ENCODE results near the gene TNFRSF14. TPM values are rescaled to one million over a fixed set of nuclear protein-coding genes. Genes with fewer than 3 reads are reported as not detected.

TNFRSF14 gene
- total and polyA plus RNA-seq, 9 donors, result 11.0 to 33.8 (median 15.2) TPM

- Histone ChIP-seq H3K27ac (ENCODE audit: low read length) (no peak overlapping the region), H3K4me3 (ENCODE audit: low read length) (no peak overlapping the region), H3K36me3 (ENCODE audit: control insufficient read depth, insufficient read depth, low read length) (peaks cover 11% of the 10 kb centered on the region), H3K27me3 (ENCODE audit: control insufficient read depth, insufficient read depth, low read length) (peaks cover 2% of the 10 kb centered on the region), H3K9me3 (replicated peaks; ENCODE audit: control insufficient read depth, low read depth, low read length) (no peaks in the 10 kb centered on the region), H3K4me1 (ENCODE audit: control insufficient read depth, insufficient read depth, low read length) (peaks cover 26% of the 10 kb centered on the region)
- 94% methylated on average over 6 of the region's 6 CpGs for WGBS (ENCODE audit: insufficient coverage)
- no peak for DNase-seq
These were observed 2.7 kb downstream of the TNFRSF14 start for GRCh38 chr1:2558861-2559260.

GRCh38 chr1:2559509-2560298, 3.5 kb downstream of the TNFRSF14 start:
- H3K27me3 ChIP-seq (ENCODE audit: control insufficient read depth, insufficient read depth, low read length), result no peaks in the 10 kb centered on the region
- no peak for DNase-seq
- H3K36me3 ChIP-seq (ENCODE audit: control insufficient read depth, insufficient read depth, low read length), result peaks cover 11% of the 10 kb centered on the region
- no peaks in the 10 kb centered on the region for H3K9me3 ChIP-seq (replicated peaks; ENCODE audit: control insufficient read depth, low read depth, low read length)
- no peak overlapping the region for H3K4me3 ChIP-seq (ENCODE audit: low read length)
- 65% methylated on average over 26 of the region's 35 CpGs for WGBS (ENCODE audit: insufficient coverage)
- no peak overlapping the region for H3K27ac ChIP-seq (ENCODE audit: low read length)
- peaks cover 22% of the 10 kb centered on the region for H3K4me1 ChIP-seq (ENCODE audit: control insufficient read depth, insufficient read depth, low read length)

- Histone ChIP-seq H3K36me3 (ENCODE audit: control insufficient read depth, insufficient read depth, low read length) (peaks cover 11% of the 10 kb centered on the region), H3K27me3 (ENCODE audit: control insufficient read depth, insufficient read depth, low read length) (peaks cover 1% of the 10 kb centered on the region), H3K4me3 (ENCODE audit: low read length) (no peak overlapping the region), H3K9me3 (replicated peaks; ENCODE audit: control insufficient read depth, low read depth, low read length) (no peaks in the 10 kb centered on the region), H3K4me1 (ENCODE audit: control insufficient read depth, insufficient read depth, low read length) (peaks cover 15% of the 10 kb centered on the region), H3K27ac (ENCODE audit: low read length) (no peak overlapping the region)
- WGBS (ENCODE audit: insufficient coverage), result 83% methylated on average over 13 of the region's 15 CpGs
- DNase-seq, result no peak
These were observed 4.3 kb downstream of the TNFRSF14 start for GRCh38 chr1:2560299-2561073.

- Histone ChIP-seq H3K27ac (ENCODE audit: low read length) (no peak overlapping the region), H3K4me3 (ENCODE audit: low read length) (no peak overlapping the region), H3K9me3 (replicated peaks; ENCODE audit: control insufficient read depth, low read depth, low read length) (no peaks in the 10 kb centered on the region), H3K27me3 (ENCODE audit: control insufficient read depth, insufficient read depth, low read length) (peaks cover 2% of the 10 kb centered on the region), H3K36me3 (ENCODE audit: control insufficient read depth, insufficient read depth, low read length) (peaks cover 11% of the 10 kb centered on the region), H3K4me1 (ENCODE audit: control insufficient read depth, insufficient read depth, low read length) (peaks cover 8% of the 10 kb centered on the region)
- 83% methylated on average over 6 of the region's 11 CpGs for WGBS (ENCODE audit: insufficient coverage)
- no peak for DNase-seq
These were observed 5.3 kb downstream of the TNFRSF14 start for GRCh38 chr1:2561446-2561845.

- DNase-seq, result no peak
- no peak overlapping the region for H3K4me3 ChIP-seq (ENCODE audit: low read length)
- no peak overlapping the region for H3K27ac ChIP-seq (ENCODE audit: low read length)
- WGBS (ENCODE audit: insufficient coverage), result 84% methylated on average over 17 of the region's 24 CpGs
- H3K9me3 ChIP-seq (replicated peaks; ENCODE audit: control insufficient read depth, low read depth, low read length), result no peaks in the 10 kb centered on the region
- peaks cover 11% of the 10 kb centered on the region for H3K36me3 ChIP-seq (ENCODE audit: control insufficient read depth, insufficient read depth, low read length)
- peaks cover 2% of the 10 kb centered on the region for H3K27me3 ChIP-seq (ENCODE audit: control insufficient read depth, insufficient read depth, low read length)
- peaks cover 3% of the 10 kb centered on the region for H3K4me1 ChIP-seq (ENCODE audit: control insufficient read depth, insufficient read depth, low read length)
These were observed 6.0 kb downstream of the TNFRSF14 start for GRCh38 chr1:2561898-2562895.

GRCh38 chr1:2563205-2563604, 7.0 kb downstream of the TNFRSF14 start:
- 56% methylated on average over 12 of the region's 18 CpGs for WGBS (ENCODE audit: insufficient coverage)
- DNase-seq, result no peak
- no peak overlapping the region for H3K27ac ChIP-seq (ENCODE audit: low read length)
- H3K27me3 ChIP-seq (ENCODE audit: control insufficient read depth, insufficient read depth, low read length), result peaks cover 2% of the 10 kb centered on the region
- no peaks in the 10 kb centered on the region for H3K9me3 ChIP-seq (replicated peaks; ENCODE audit: control insufficient read depth, low read depth, low read length)
- peaks cover 3% of the 10 kb centered on the region for H3K4me1 ChIP-seq (ENCODE audit: control insufficient read depth, insufficient read depth, low read length)
- no peak overlapping the region for H3K4me3 ChIP-seq (ENCODE audit: low read length)
- H3K36me3 ChIP-seq (ENCODE audit: control insufficient read depth, insufficient read depth, low read length), result peaks cover 11% of the 10 kb centered on the region

- peaks cover 2% of the 10 kb centered on the region for H3K27me3 ChIP-seq (ENCODE audit: control insufficient read depth, insufficient read depth, low read length)
- H3K9me3 ChIP-seq (replicated peaks; ENCODE audit: control insufficient read depth, low read depth, low read length), result no peaks in the 10 kb centered on the region
- 69% methylated on average over 16 of the region's 20 CpGs for WGBS (ENCODE audit: insufficient coverage)
- no peak for DNase-seq
- H3K4me3 ChIP-seq (ENCODE audit: low read length), result no peak overlapping the region
- no peak overlapping the region for H3K27ac ChIP-seq (ENCODE audit: low read length)
- H3K36me3 ChIP-seq (ENCODE audit: control insufficient read depth, insufficient read depth, low read length), result peaks cover 5% of the 10 kb centered on the region
- peaks cover 3% of the 10 kb centered on the region for H3K4me1 ChIP-seq (ENCODE audit: control insufficient read depth, insufficient read depth, low read length)
These were observed 8.0 kb downstream of the TNFRSF14 start for GRCh38 chr1:2564006-2564814.

GRCh38 chr1:2564815-2565374, 8.7 kb downstream of the TNFRSF14 start:
- no peak for DNase-seq
- H3K27me3 ChIP-seq (ENCODE audit: control insufficient read depth, insufficient read depth, low read length), result peaks cover 2% of the 10 kb centered on the region
- 55% methylated on average over 14 of the region's 14 CpGs for WGBS (ENCODE audit: insufficient coverage)

More at GRCh38 chr1:2564815-2565374, 8.7 kb downstream of the TNFRSF14 start:
- Histone ChIP-seq H3K36me3 (ENCODE audit: control insufficient read depth, insufficient read depth, low read length) (peaks cover 5% of the 10 kb centered on the region), H3K27ac (ENCODE audit: low read length) (no peak overlapping the region), H3K4me3 (ENCODE audit: low read length) (no peak overlapping the region), H3K9me3 (replicated peaks; ENCODE audit: control insufficient read depth, low read depth, low read length) (no peaks in the 10 kb centered on the region), H3K4me1 (ENCODE audit: control insufficient read depth, insufficient read depth, low read length) (peaks cover 3% of the 10 kb centered on the region)

All from muscle of leg (tissue), 11 donors.